SK-N-SH (cell line): Measurements from ENCODE around the gene APOC3. TPM values are rescaled to one million over a fixed set of nuclear protein-coding genes. Genes with fewer than 3 reads are reported as not detected.

Source experiments
- CTCF ChIA-PET: fragments of 300-600, 350-600 bp; formaldehyde crosslinking; extraction: SDS; loops from one replicate; lab custom pipeline; 2021; lab: Yijun Ruan, JAX
- POLR2A ChIA-PET: fragments of 350-600 bp; sonication (Branson Sonifier 250); formaldehyde crosslinking; extraction: SDS; loops from one replicate; lab custom pipeline; 2020; ENCODE audit warnings: antibody characterized with exemption, inconsistent platforms; lab: Yijun Ruan, JAX
- DNase-seq: peaks from one replicate; pipeline ENCODE4 v3.0.0; 2012
- H2AFZ ChIP-seq: fragments of 200-600 bp; sonication (generic); 2 replicates; pipeline ENCODE4 v1.8.1; 2016; ENCODE audit warnings: antibody characterized with exemption, mild to moderate bottlenecking, low read depth
- H3F3A ChIP-seq: fragments of 200-600 bp; sonication (generic); replicated peaks from 2 replicates; pipeline ENCODE3; 2016; ENCODE audit warnings: antibody characterized with exemption, mild to moderate bottlenecking; ENCODE audit not compliant: insufficient read depth
- H3K27ac ChIP-seq, 2 experiments: fragments of 200-500 bp in 1 of 2; fragments of 200-600 bp in 1 of 2; sonication (Bioruptor generic) in 1 of 2; sonication (generic), shearing (Covaris generic) in 1 of 2; 2 replicates each; pipeline versions ENCODE4 v1.5.1 to v1.6.1; 2014 to 2016; ENCODE audit warnings: low read depth in 2 of 2, inconsistent platforms in 1 of 2, low read length in 1 of 2, mild to moderate bottlenecking in 1 of 2, mixed read lengths in 1 of 2
- H3K27me3 ChIP-seq: fragments of 200-600 bp; sonication (generic), shearing (Covaris generic); 2 replicates; pipeline ENCODE4 v1.6.1; 2016; ENCODE audit warnings: mixed run types; ENCODE audit not compliant: insufficient read depth
- H3K36me3 ChIP-seq, 2 experiments: fragments of 200-500 bp in 1 of 2; fragments of 200-600 bp in 1 of 2; sonication (Bioruptor generic) in 1 of 2; sonication (generic) in 1 of 2; replicated peaks in 1 of 2; 2 replicates each; pipeline versions ENCODE3 to v1.5.1; 2014 to 2016; ENCODE audit warnings: low read length in 1 of 2, mild to moderate bottlenecking in 1 of 2; ENCODE audit not compliant: insufficient read depth in 2 of 2, control insufficient read depth in 1 of 2
- H3K4me1 ChIP-seq, 2 experiments: fragments of 200-500 bp in 1 of 2; fragments of 200-600 bp in 1 of 2; sonication (Bioruptor generic) in 1 of 2; sonication (generic), shearing (Covaris generic) in 1 of 2; 2 replicates each; pipeline versions ENCODE4 v1.5.1 to v1.6.1; 2014 to 2016; ENCODE audit warnings: low read depth in 1 of 2, low read length in 1 of 2, mixed run types in 1 of 2; ENCODE audit not compliant: insufficient read depth in 2 of 2, control insufficient read depth in 1 of 2
- H3K4me2 ChIP-seq: fragments of 200-600 bp; sonication (generic), shearing (Covaris generic); 2 replicates; pipeline ENCODE4 v1.6.1; 2017; ENCODE audit warnings: mixed run types
- H3K4me3 ChIP-seq, 2 experiments: fragments of 200-500 bp in 1 of 2; fragments of 200-600 bp in 1 of 2; sonication (Bioruptor generic) in 1 of 2; sonication (generic), shearing (Covaris generic) in 1 of 2; 2 replicates each; pipeline versions ENCODE4 v1.5.1 to v1.8.1; 2014 to 2016; ENCODE audit warnings: low read depth in 2 of 2, inconsistent platforms in 1 of 2, low read length in 1 of 2, mild to moderate bottlenecking in 1 of 2, mixed read lengths in 1 of 2, moderate library complexity in 1 of 2
- H3K79me2 ChIP-seq: fragments of 200-600 bp; sonication (generic); 2 replicates; pipeline ENCODE4 v1.8.1; 2017; ENCODE audit warnings: mild to moderate bottlenecking; ENCODE audit not compliant: insufficient read depth
- H3K9ac ChIP-seq: fragments of 200-600 bp; sonication (generic); 2 replicates; pipeline ENCODE4 v1.6.1; 2017; ENCODE audit warnings: mixed run types
- H3K9me2 ChIP-seq: fragments of 200-600 bp; sonication (generic); 2 replicates; pipeline ENCODE4 v1.6.1; 2017; ENCODE audit warnings: mixed run types
- H3K9me3 ChIP-seq: fragments of 200-600 bp; sonication (generic); 2 replicates; pipeline ENCODE4 v1.6.1; 2017; ENCODE audit warnings: mixed run types, mild to moderate bottlenecking, moderate library complexity
- H4K20me1 ChIP-seq: fragments of 200-600 bp; sonication (generic); 2 replicates; pipeline ENCODE4 v1.6.1; 2017; ENCODE audit warnings: mild to moderate bottlenecking, mixed run types; ENCODE audit not compliant: insufficient read depth
- CTCF ChIP-seq: fragments of 200-600 bp; sonication (generic); IDR thresholded peaks from 2 replicates; pipeline ENCODE4 v1.6.1; 2017; ENCODE audit warnings: antibody characterized with exemption, mild to moderate bottlenecking, moderate library complexity
- EZH2phosphoT487 ChIP-seq: fragments of 200-600 bp; sonication (generic); IDR thresholded peaks from 2 replicates; pipeline ENCODE4 v1.6.1; 2017; ENCODE audit warnings: low read depth, mixed run types, mild to moderate bottlenecking, antibody characterized with exemption, moderate library complexity, borderline replicate concordance
- FOSL2 ChIP-seq: IDR thresholded peaks from 2 replicates; pipeline ENCODE4 v1.4.0; 2012; ENCODE audit warnings: low read depth, mild to moderate bottlenecking, moderate library complexity, borderline replicate concordance
- FOXJ3 ChIP-seq: sonication (generic); formaldehyde crosslinking; IDR thresholded peaks from 2 replicates; pipeline ENCODE4 v1.5.1; 2020; ENCODE audit warnings: mild to moderate bottlenecking, missing genetic modification reagents
- FOXM1 ChIP-seq: IDR thresholded peaks from 2 replicates; pipeline ENCODE4 v1.4.0; 2012; ENCODE audit warnings: low read depth, mild to moderate bottlenecking
- GABPA ChIP-seq: IDR thresholded peaks from 2 replicates; pipeline ENCODE4 v1.4.0; 2012; ENCODE audit warnings: low read depth, mild to moderate bottlenecking
- GATA2 ChIP-seq: sonication (generic); formaldehyde crosslinking; IDR thresholded peaks from 2 replicates; pipeline ENCODE4 v1.5.0; 2020; ENCODE audit warnings: mild to moderate bottlenecking, missing genetic modification reagents
- IRF3 ChIP-seq: fragments of 150-350 bp; IDR thresholded peaks from 2 replicates; pipeline ENCODE4 v1.6.1; 2016; ENCODE audit warnings: mild to moderate bottlenecking, low read depth, low read length
- JUND ChIP-seq: IDR thresholded peaks from 2 replicates; pipeline ENCODE4 v1.4.0; 2012
- NFIC ChIP-seq: IDR thresholded peaks from 2 replicates; pipeline ENCODE4 v1.4.0; 2012; ENCODE audit warnings: borderline replicate concordance
- NRF1 ChIP-seq: IDR thresholded peaks from 2 replicates; pipeline ENCODE4 v1.6.1; 2012; ENCODE audit warnings: low read depth, mild to moderate bottlenecking, low read length
- RAD21 ChIP-seq: IDR thresholded peaks from 2 replicates; pipeline ENCODE4 v1.6.1; 2012; ENCODE audit warnings: mild to moderate bottlenecking, low read length
- REST ChIP-seq: IDR thresholded peaks from 2 replicates; pipeline ENCODE4 v1.6.1; 2012; ENCODE audit warnings: mild to moderate bottlenecking, low read depth, low read length, moderate library complexity
- RFX5 ChIP-seq: IDR thresholded peaks from 2 replicates; pipeline ENCODE4 v1.6.1; 2012; ENCODE audit warnings: mild to moderate bottlenecking, improper control_type of control experiment, low read length
- SIN3A ChIP-seq: IDR thresholded peaks from 2 replicates; pipeline ENCODE4 v1.6.1; 2012; ENCODE audit warnings: low read depth, mild to moderate bottlenecking, low read length, moderate library complexity, borderline replicate concordance
- SMC3 ChIP-seq: IDR thresholded peaks from 2 replicates; pipeline ENCODE4 v1.6.1; 2012; ENCODE audit warnings: low read depth, low read length, improper control_type of control experiment
- TAF1 ChIP-seq: IDR thresholded peaks from 2 replicates; pipeline ENCODE4 v1.6.1; 2012; ENCODE audit warnings: low read depth, mild to moderate bottlenecking, low read length, moderate library complexity, borderline replicate concordance
- TCF12 ChIP-seq: IDR thresholded peaks from 2 replicates; pipeline ENCODE4 v1.4.0; 2012
- YY1 ChIP-seq: IDR thresholded peaks from 2 replicates; pipeline ENCODE4 v1.4.0; 2012; ENCODE audit warnings: low read depth, mild to moderate bottlenecking
- ZBTB33 ChIP-seq: IDR thresholded peaks from 2 replicates; pipeline ENCODE4 v1.4.0; 2012; ENCODE audit warnings: low read depth, borderline replicate concordance
- WGBS: methylation state at CpG from one replicate; pipeline ENCODE4 v1.1.6; 2017; ENCODE audit warnings: low lambda C conversion rate; 5-methylcytosine and 5-hydroxymethylcytosine counted together
- polyA plus RNA-seq, 3 experiments: library from polyadenylated mRNA; depleted of rRNA; stranded (reverse); fragments of >200 nt; gene quantifications; 2 replicates each; pipeline ENCODE4 v1.2.3, GENCODE V29; 2012

APOC3 gene
- polyA plus RNA-seq, 1 of the 3 experiments (the other 2 are of a cell fraction), result not detected

- no peaks in the 10 kb centered on the region for H3F3A ChIP-seq
- no peaks in the 10 kb centered on the region for H3K36me3 ChIP-seq
- ChIA-PET CTCF (interaction anchor here (1.1 to 1.7 kb wide), 4 partner anchors 22 to 293 kb away, joined by 3 to 7 read pairs (median 6); partner anchors contain the start of gene APOA5), POLR2A (no interaction called here)
- H3K27me3 ChIP-seq, result no peaks in the 10 kb centered on the region
- H3K4me3 ChIP-seq, result no peak overlapping the region
- no peaks in the 10 kb centered on the region for H3K79me2 ChIP-seq
- H3K9me3 ChIP-seq, result no peaks in the 10 kb centered on the region
- H3K27ac ChIP-seq, result no peak overlapping the region
- H2AFZ ChIP-seq, result no peak overlapping the region
- no peak overlapping the region for H3K9ac ChIP-seq
- no peaks in the 10 kb centered on the region for H3K9me2 ChIP-seq
- TF ChIP-seq FOXJ3 (CRISPR knock-in tag) (no peak), EZH2phosphoT487 (no peak), NRF1 (no peak), ZBTB33 (no peak), RAD21 (no peak), YY1 (no peak), RFX5 (no peak), SMC3 (no peak), TCF12 (no peak), GATA2 (no peak), IRF3 (no peak), SIN3A (no peak), NFIC (no peak), JUND (no peak), TAF1 (no peak)
- TF ChIP-seq, all 33 proteins: peak for 0
- Histone ChIP-seq H4K20me1 (no peaks in the 10 kb centered on the region), H3K4me1 (no peaks in the 10 kb centered on the region), H3K4me2 (no peak overlapping the region)
- WGBS, result 100% methylated on average over 1 of the region's 1 CpG
- DNase-seq, result no peak
Measured at GRCh38 chr11:116813170-116813569, 16.5 kb upstream of the APOC3 start.

- Histone ChIP-seq H3K4me2 (no peak overlapping the region), H4K20me1 (no peaks in the 10 kb centered on the region), H3K27ac (no peak overlapping the region), H3K27me3 (no peaks in the 10 kb centered on the region), H2AFZ (no peak overlapping the region), H3F3A (no peaks in the 10 kb centered on the region), H3K36me3 (no peaks in the 10 kb centered on the region), H3K79me2 (no peaks in the 10 kb centered on the region), H3K9me2 (no peaks in the 10 kb centered on the region), H3K9ac (no peak overlapping the region), H3K4me3 (no peak overlapping the region), H3K9me3 (no peaks in the 10 kb centered on the region), H3K4me1 (no peaks in the 10 kb centered on the region)
- 86% methylated on average over 5 of the region's 5 CpGs for WGBS
- no peak for DNase-seq
- CTCF ChIA-PET, result interaction anchor here (1.1 to 2.8 kb wide), 5 partner anchors 22 to 292 kb away, joined by 3 to 16 read pairs (median 7); partner anchors contain the start of gene APOA5
- POLR2A ChIA-PET, result no interaction called here
- TF ChIP-seq SMC3 (no peak), FOSL2 (no peak), GABPA (no peak), RAD21 (no peak), REST (no peak), YY1 (no peak), FOXM1 (no peak), CTCF (no peak)
Measured at GRCh38 chr11:116813781-116814471, 15.8 kb upstream of the APOC3 start.
